IPS-18a (cell line): ENCODE measurements around the gene NDUFB7.
"Not testable (repeated sequence)": the region's sequence is repeated elsewhere in the genome, so short reads cannot be mapped to it uniquely, and the experiment has no call there.

Experiments used
- H3K27ac ChIP-seq: one replicate; pipeline ENCODE4 v1.5.1; 2013; ENCODE audit warnings: low read length
- H3K27me3 ChIP-seq: one replicate; pipeline ENCODE4 v1.6.1; 2013; ENCODE audit warnings: mild to moderate bottlenecking, low read length; ENCODE audit not compliant: control insufficient read depth, insufficient read depth
- H3K36me3 ChIP-seq: one replicate; pipeline ENCODE4 v1.6.1; 2013; ENCODE audit warnings: low read depth, low read length; ENCODE audit not compliant: control insufficient read depth
- H3K4me1 ChIP-seq: one replicate; pipeline ENCODE4 v1.6.1; 2013; ENCODE audit warnings: low read depth, low read length; ENCODE audit not compliant: control insufficient read depth
- H3K4me3 ChIP-seq: one replicate; pipeline ENCODE4 v1.5.1; 2013; ENCODE audit warnings: low read length
- H3K9ac ChIP-seq: one replicate; pipeline ENCODE4 v1.6.1; 2013; ENCODE audit warnings: mild to moderate bottlenecking, low read length, moderate library complexity
- H3K9me3 ChIP-seq: one replicate; pipeline ENCODE4 v1.6.1; 2013; ENCODE audit warnings: low read depth, low read length; ENCODE audit not compliant: control insufficient read depth

NDUFB7 gene

GRCh38 chr19:14561249-14561648, 10.6 kb downstream of the NDUFB7 start:
- Histone ChIP-seq H3K9me3 (no peaks in the 10 kb centered on the region), H3K36me3 (peaks cover 5% of the 10 kb centered on the region), H3K4me3 (no peak overlapping the region), H3K27me3 (no peaks in the 10 kb centered on the region), H3K27ac (no peak overlapping the region), H3K9ac (no peak overlapping the region), H3K4me1 (peaks cover 22% of the 10 kb centered on the region)

GRCh38 chr19:14560776-14561108, 11.1 kb downstream of the NDUFB7 start:
- Histone ChIP-seq H3K4me3 (no peak overlapping the region), H3K9me3 (no peaks in the 10 kb centered on the region), H3K9ac (no peak overlapping the region), H3K27ac (no peak overlapping the region), H3K36me3 (peaks cover 5% of the 10 kb centered on the region), H3K4me1 (peaks cover 22% of the 10 kb centered on the region), H3K27me3 (no peaks in the 10 kb centered on the region)

GRCh38 chr19:14559916-14560775, 11.7 kb downstream of the NDUFB7 start:
- Histone ChIP-seq H3K9ac (no peak overlapping the region), H3K9me3 (no peaks in the 10 kb centered on the region), H3K36me3 (peaks cover 2% of the 10 kb centered on the region), H3K27me3 (no peaks in the 10 kb centered on the region), H3K27ac (no peak overlapping the region), H3K4me3 (no peak overlapping the region), H3K4me1 (peaks cover 22% of the 10 kb centered on the region)

GRCh38 chr19:14558370-14559066, 13.3 kb downstream of the NDUFB7 start:
- H3K9ac ChIP-seq, result no peak overlapping the region
- no peaks in the 10 kb centered on the region for H3K27me3 ChIP-seq
- H3K4me3 ChIP-seq, result no peak overlapping the region
- peaks cover 17% of the 10 kb centered on the region for H3K4me1 ChIP-seq
- no peak overlapping the region for H3K27ac ChIP-seq
- H3K9me3 ChIP-seq, result no peaks in the 10 kb centered on the region
- no peaks in the 10 kb centered on the region for H3K36me3 ChIP-seq

DNA sequence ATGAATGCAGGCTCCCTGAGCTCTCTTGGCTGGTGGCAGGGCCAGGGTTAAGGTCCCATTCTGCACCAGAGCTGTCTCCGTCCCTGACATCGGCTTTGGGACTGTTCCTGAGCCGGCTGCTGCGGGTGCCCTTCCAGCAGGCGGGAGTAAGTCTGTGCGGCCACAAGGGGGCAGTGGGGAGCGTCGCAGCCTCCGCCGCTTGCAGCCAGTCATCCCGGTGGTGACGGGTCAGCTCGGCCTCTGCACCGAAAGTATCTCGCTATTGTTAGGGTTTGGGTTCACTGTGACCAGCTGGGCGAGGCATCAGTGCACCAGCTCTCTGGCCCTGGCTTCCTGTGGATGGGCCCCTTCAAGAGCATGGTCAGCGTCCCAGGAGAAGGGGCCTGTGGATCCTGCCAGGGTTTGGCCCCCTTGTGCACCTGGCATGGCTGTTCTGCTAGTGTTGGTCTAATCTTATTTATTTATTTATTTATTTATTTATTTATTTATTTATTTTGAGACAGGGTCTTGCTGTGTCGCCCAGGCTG, 15.1 kb downstream of the NDUFB7 start:
- peaks cover 3% of the 10 kb centered on the region for H3K4me1 ChIP-seq
- H3K9ac ChIP-seq, result no peak overlapping the region
- no peak overlapping the region for H3K4me3 ChIP-seq

DNA sequence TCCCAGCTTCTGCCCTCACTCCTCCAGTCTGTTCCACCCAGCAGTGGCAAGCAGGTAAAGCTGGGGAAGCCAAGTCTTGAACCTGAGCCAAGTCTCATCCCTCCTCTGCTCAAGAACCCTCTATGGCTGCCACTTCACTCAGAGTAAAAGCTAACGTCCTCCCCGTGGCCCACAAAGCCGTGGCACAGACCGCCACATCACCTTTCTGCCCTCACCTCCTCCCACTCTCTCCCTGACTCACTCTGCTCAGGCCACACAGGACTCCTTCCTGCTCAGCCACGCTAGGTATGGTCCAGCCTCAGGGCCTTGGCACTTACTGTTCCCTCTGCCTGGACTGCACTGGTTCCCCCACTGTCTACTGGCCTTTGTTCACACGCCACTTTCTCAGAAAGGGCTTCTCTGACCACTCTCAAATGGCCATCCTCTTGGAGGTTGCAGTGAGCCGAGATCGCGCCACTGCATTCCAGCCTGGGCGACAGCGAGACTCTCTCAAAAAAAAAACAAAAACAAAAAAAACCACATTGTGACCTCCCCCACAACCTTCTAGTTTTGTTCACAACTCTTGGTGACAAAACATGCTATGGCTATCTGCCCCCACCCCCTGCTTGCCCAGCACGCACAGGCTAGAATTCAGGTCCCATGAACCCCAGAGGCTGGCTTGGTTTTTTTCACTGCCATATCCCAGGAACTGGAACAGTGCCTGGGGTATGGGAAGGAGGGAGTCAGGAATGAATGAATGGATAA, 15.8 kb downstream of the NDUFB7 start:
- no peaks in the 10 kb centered on the region for H3K36me3 ChIP-seq
- H3K4me1 ChIP-seq, result peaks cover 3% of the 10 kb centered on the region
- no peak overlapping the region for H3K9ac ChIP-seq
- H3K27me3 ChIP-seq, result no peaks in the 10 kb centered on the region
- no peak overlapping the region for H3K27ac ChIP-seq
- no peak overlapping the region for H3K4me3 ChIP-seq
- H3K9me3 ChIP-seq, result no peaks in the 10 kb centered on the region

More for the DNA sequence above, 15.1 kb downstream of the NDUFB7 start:
- Histone ChIP-seq H3K27me3 (no peaks in the 10 kb centered on the region), H3K9me3 (no peaks in the 10 kb centered on the region), H3K27ac (no peak overlapping the region), H3K36me3 (no peaks in the 10 kb centered on the region)

GRCh38 chr19:14554382-14554812, 17.5 kb downstream of the NDUFB7 start:
- Histone ChIP-seq H3K9ac (no peak overlapping the region), H3K4me1 (peaks cover 3% of the 10 kb centered on the region), H3K4me3 (no peak overlapping the region), H3K27ac (no peak overlapping the region), H3K27me3 (no peaks in the 10 kb centered on the region), H3K9me3 (no peaks in the 10 kb centered on the region), H3K36me3 (no peaks in the 10 kb centered on the region)

- H3K4me1 ChIP-seq, result peaks cover 3% of the 10 kb centered on the region
Observed at GRCh38 chr19:14553939-14554243, 18.0 kb downstream of the NDUFB7 start.

GRCh38 chr19:14553042-14553938, 18.6 kb downstream of the NDUFB7 start:
- Histone ChIP-seq H3K27ac (no peak overlapping the region), H3K36me3 (no peaks in the 10 kb centered on the region), H3K4me3 (no peak overlapping the region), H3K27me3 (no peaks in the 10 kb centered on the region), H3K4me1 (peaks cover 3% of the 10 kb centered on the region), H3K9ac (no peak overlapping the region), H3K9me3 (no peaks in the 10 kb centered on the region)

More at GRCh38 chr19:14553939-14554243, 18.0 kb downstream of the NDUFB7 start:
- Histone ChIP-seq H3K36me3 (no peaks in the 10 kb centered on the region), H3K27me3 (no peaks in the 10 kb centered on the region), H3K9me3 (no peaks in the 10 kb centered on the region), H3K9ac (no peak overlapping the region), H3K27ac (no peak overlapping the region), H3K4me3 (no peak overlapping the region)

GRCh38 chr19:14552006-14552360, 19.9 kb downstream of the NDUFB7 start:
- H3K4me1 ChIP-seq, H3K27me3 ChIP-seq, H3K27ac ChIP-seq, H3K9ac ChIP-seq, H3K9me3 ChIP-seq, H3K36me3 ChIP-seq, H3K4me3 ChIP-seq: not testable (repeated sequence)
